Right atrium auricular region (tissue), 2 donors: ENCODE measurements around the gene ABCD3. TPM values are rescaled to one million over a fixed set of nuclear protein-coding genes. Genes with fewer than 3 reads are reported as not detected.
"Not testable (repeated sequence)": the region's sequence is repeated elsewhere in the genome, so short reads cannot be mapped to it uniquely, and the experiment has no call there.

Experiments
- DNase-seq: peaks from one replicate; pipeline ENCODE4 v3.0.0-alpha.2; 2019; ENCODE audit warnings: low spot score
- H3K27ac ChIP-seq, 2 donors: fragments of 200-600 bp; sonication (generic); 1 replicate in 1 of 2; 2 replicates in 1 of 2; pipeline ENCODE4 v1.5.1; 2016 to 2019
- H3K27me3 ChIP-seq, 2 donors: fragments of 200-600 bp; sonication (generic); one replicate each; pipeline versions ENCODE4 v1.5.1 to v1.6.0; 2017 to 2019
- H3K36me3 ChIP-seq: fragments of 200-600 bp; sonication (generic); one replicate; pipeline ENCODE4 v1.5.1; 2016
- H3K4me1 ChIP-seq, 2 donors: fragments of 200-600 bp; sonication (generic); one replicate each; pipeline versions ENCODE4 v1.5.1 to v1.6.0; 2017 to 2019
- H3K4me3 ChIP-seq, 2 donors: fragments of 200-600 bp; sonication (generic); 1 replicate in 1 of 2; 2 replicates in 1 of 2; pipeline ENCODE4 v1.5.1; 2017 to 2019; ENCODE audit warnings: mild to moderate bottlenecking in 1 of 2, moderate library complexity in 1 of 2
- H3K9me3 ChIP-seq, 2 donors: fragments of 200-600 bp; sonication (generic); one replicate each; pipeline ENCODE4 v1.5.1; 2019
- CTCF ChIP-seq, 2 donors: fragments of 200-600 bp; sonication (generic); IDR thresholded peaks; one replicate each; pipeline ENCODE4 v1.5.1; 2019; ENCODE audit warnings: antibody characterized with exemption in 2 of 2
- total RNA-seq, 2 donors: library from RNA; depleted of rRNA; stranded (reverse); fragments of >200 nt; gene quantifications; one replicate each; pipeline ENCODE4 v1.1.0, GENCODE V29; 2016

ABCD3 gene
- total RNA-seq = 10 to 100 TPM; 24.6 to 54.1 TPM

- Histone ChIP-seq H3K27ac (peak within 1 kb of the TSS; percentile 95 to 96), H3K27me3 (no peaks in the 10 kb centered on the region), H3K4me1 (peaks cover 0 to 37% of the 10 kb centered on the region in 2 donors), H3K4me3 (peak within 1 kb of the TSS; percentile 95 to 99), H3K9me3 (no peaks in the 10 kb centered on the region), H3K36me3 (no peaks in the 10 kb centered on the region)
- no peak for TF ChIP-seq CTCF (IDR thresholded peaks at IDR 0.05)
- peak; percentile 96 for DNase-seq
Measured at GRCh38 chr1:94417978-94418663, at the start of gene ABCD3. Gene ABCD3, plus strand, starts transcription at chr1:94418389. Its CDS starts 90 bp downstream, at chr1:94418479.

- H3K4me1 ChIP-seq, H3K27me3 ChIP-seq, H3K9me3 ChIP-seq, H3K27ac ChIP-seq, H3K4me3 ChIP-seq, DNase-seq, H3K36me3 ChIP-seq: not testable (repeated sequence)
Measured at GRCh38 chr1:94372771-94373170, 45.4 kb upstream of the ABCD3 start.

GRCh38 chr1:94373311-94373710, 44.9 kb upstream of the ABCD3 start:
- H3K27ac ChIP-seq, H3K4me3 ChIP-seq, H3K36me3 ChIP-seq, DNase-seq, H3K27me3 ChIP-seq, H3K4me1 ChIP-seq: not testable (repeated sequence)
- H3K9me3 ChIP-seq = peaks cover 0 to 12% of the 10 kb centered on the region in 2 donors

- H3K36me3 ChIP-seq, H3K27me3 ChIP-seq, H3K4me3 ChIP-seq, H3K4me1 ChIP-seq, DNase-seq, H3K27ac ChIP-seq: not testable (repeated sequence)
- peaks cover 0 to 13% of the 10 kb centered on the region in 2 donors for H3K9me3 ChIP-seq
Measured at GRCh38 chr1:94375666-94376065, 42.5 kb upstream of the ABCD3 start.

GRCh38 chr1:94378493-94378892, 39.7 kb upstream of the ABCD3 start:
- not testable (repeated sequence) for H3K4me1 ChIP-seq, H3K4me3 ChIP-seq, H3K27ac ChIP-seq, H3K36me3 ChIP-seq, H3K27me3 ChIP-seq, DNase-seq
- peaks cover 0 to 13% of the 10 kb centered on the region in 2 donors for H3K9me3 ChIP-seq

- no peak overlapping the region for H3K27ac ChIP-seq
- H3K27me3 ChIP-seq = no peaks in the 10 kb centered on the region
- no peaks in the 10 kb centered on the region for H3K4me1 ChIP-seq
- DNase-seq = no peak
- H3K4me3 ChIP-seq = no peak overlapping the region
- no peaks in the 10 kb centered on the region for H3K36me3 ChIP-seq
- peaks cover 0 to 13% of the 10 kb centered on the region in 2 donors for H3K9me3 ChIP-seq
- no peak for TF ChIP-seq CTCF (IDR thresholded peaks at IDR 0.05)
Measured at GRCh38 chr1:94379615-94380014, 38.6 kb upstream of the ABCD3 start.

GRCh38 chr1:94382201-94382600, 36.0 kb upstream of the ABCD3 start:
- DNase-seq = no peak
- Histone ChIP-seq H3K27me3 (no peaks in the 10 kb centered on the region), H3K4me1 (no peaks in the 10 kb centered on the region)

More at GRCh38 chr1:94382201-94382600, 36.0 kb upstream of the ABCD3 start:
- Histone ChIP-seq H3K36me3 (no peaks in the 10 kb centered on the region), H3K4me3 (no peak overlapping the region), H3K27ac (no peak overlapping the region), H3K9me3 (peaks cover 0 to 12% of the 10 kb centered on the region in 2 donors)
- TF ChIP-seq CTCF (IDR thresholded peaks at IDR 0.05) = no peak
